Neural cell (in vitro differentiated cells): Measurements from ENCODE around the gene LRRC8D. TPM values are rescaled to one million over a fixed set of nuclear protein-coding genes. Genes with fewer than 3 reads are reported as not detected.

ENCODE experiments used
- H2AFZ ChIP-seq: fragments of 200-600, 300-800 bp; sonication (generic), shearing (Covaris generic); 2 replicates; pipeline ENCODE4 v1.6.0; 2014; ENCODE audit warnings: low read depth, mild to moderate bottlenecking, antibody characterized with exemption, low read length, moderate library complexity
- H3F3A ChIP-seq: fragments of 200-600 bp; shearing (Covaris generic); 2 replicates; pipeline ENCODE4 v1.6.1; 2016; ENCODE audit warnings: mild to moderate bottlenecking, moderate library complexity, mixed read lengths, antibody characterized with exemption, low read length; ENCODE audit not compliant: insufficient read depth, poor library complexity, severe bottlenecking
- H3K27ac ChIP-seq: fragments of 200-600, 300-800 bp; sonication (generic), shearing (Covaris generic); 2 replicates; pipeline ENCODE4 v1.5.1; 2014; ENCODE audit warnings: mild to moderate bottlenecking, low read length, moderate library complexity
- H3K27me3 ChIP-seq: fragments of 300-800, 200-600 bp; sonication (generic), shearing (Covaris generic); 2 replicates; pipeline ENCODE4 v1.6.0; 2014; ENCODE audit warnings: mild to moderate bottlenecking, low read depth, low read length, moderate library complexity; ENCODE audit not compliant: insufficient read depth
- H3K36me3 ChIP-seq: fragments of 300-800, 200-600 bp; sonication (generic), shearing (Covaris generic); 2 replicates; pipeline ENCODE4 v1.5.1; 2014; ENCODE audit warnings: mild to moderate bottlenecking, antibody characterized with exemption, low read length, moderate library complexity; ENCODE audit not compliant: insufficient read depth
- H3K4me2 ChIP-seq: fragments of 300-800, 200-600 bp; sonication (generic), shearing (Covaris generic); 2 replicates; pipeline ENCODE4 v1.6.0; 2014; ENCODE audit warnings: mild to moderate bottlenecking, low read length
- H3K4me3 ChIP-seq: fragments of 300-800, 200-600 bp; sonication (generic), shearing (Covaris generic); 2 replicates; pipeline ENCODE4 v1.5.1; 2014; ENCODE audit warnings: mild to moderate bottlenecking, low read length, moderate library complexity
- H3K79me2 ChIP-seq: fragments of 200-600 bp; shearing (Covaris generic); replicated peaks from 2 replicates; pipeline ENCODE4 v1.6.0; 2014; ENCODE audit warnings: mild to moderate bottlenecking, low read length, moderate library complexity; ENCODE audit not compliant: insufficient read depth
- H3K9ac ChIP-seq: fragments of 300-800, 200-600 bp; sonication (generic), shearing (Covaris generic); 2 replicates; pipeline ENCODE4 v1.6.1; 2016; ENCODE audit warnings: mild to moderate bottlenecking, low read length, mixed read lengths
- H3K9me2 ChIP-seq: fragments of 200-600 bp; shearing (Covaris generic); 2 replicates; pipeline ENCODE4 v1.6.1; 2016; ENCODE audit warnings: mild to moderate bottlenecking, low read length, mixed read lengths; ENCODE audit not compliant: insufficient read depth
- H3K9me3 ChIP-seq: fragments of 200-600, 300-800 bp; sonication (generic), shearing (Covaris generic); 2 replicates; pipeline ENCODE4 v1.6.1; 2016; ENCODE audit warnings: mild to moderate bottlenecking, mixed run types, low read length, moderate library complexity, mixed read lengths
- H4K20me1 ChIP-seq: fragments of 200-600 bp; shearing (Covaris generic); 2 replicates; pipeline ENCODE4 v1.6.1; 2016; ENCODE audit warnings: mild to moderate bottlenecking, mixed run types; ENCODE audit not compliant: insufficient read depth
- EP300 ChIP-seq: fragments of 450-650 bp; conservative IDR thresholded peaks from 2 replicates; pipeline ENCODE4 v1.6.1; 2014; ENCODE audit warnings: antibody characterized with exemption, mild to moderate bottlenecking, moderate library complexity; ENCODE audit not compliant: poor library complexity, severe bottlenecking
- EZH2 ChIP-seq: fragments of 200-600, 300-800 bp; shearing (Covaris generic), sonication (generic); IDR thresholded peaks from 2 replicates; pipeline ENCODE4 v1.6.1; 2014; ENCODE audit warnings: antibody characterized with exemption, low read length, borderline replicate concordance, mild to moderate bottlenecking; ENCODE audit not compliant: insufficient read depth, poor library complexity, severe bottlenecking
- MXI1 ChIP-seq: fragments of 450-650 bp; conservative IDR thresholded peaks from 2 replicates; pipeline ENCODE4 v1.6.1; 2014; ENCODE audit warnings: antibody characterized with exemption, mild to moderate bottlenecking; ENCODE audit not compliant: poor library complexity, severe bottlenecking
- POLR2AphosphoS5 ChIP-seq: IDR thresholded peaks from 2 replicates; pipeline ENCODE4 v1.6.1; 2012
- RAD21 ChIP-seq: fragments of 450-650 bp; conservative IDR thresholded peaks from 2 replicates; pipeline ENCODE4 v1.6.1; 2014; ENCODE audit warnings: antibody characterized with exemption, mild to moderate bottlenecking, moderate library complexity
- REST ChIP-seq: IDR thresholded peaks from 2 replicates; pipeline ENCODE4 v1.6.1; 2012; ENCODE audit warnings: borderline replicate concordance
- SMC3 ChIP-seq: fragments of 450-650 bp; conservative IDR thresholded peaks from 2 replicates; pipeline ENCODE4 v1.6.1; 2014; ENCODE audit warnings: antibody characterized with exemption, mild to moderate bottlenecking, moderate library complexity; ENCODE audit not compliant: poor library complexity
- TAF1 ChIP-seq: IDR thresholded peaks from 2 replicates; pipeline ENCODE4 v1.6.1; 2012; ENCODE audit warnings: low read depth
- polyA plus RNA-seq: library from polyadenylated mRNA; depleted of rRNA; stranded (reverse); fragments of >200 nt; gene quantifications from 2 replicates; pipeline ENCODE4 v1.2.3, GENCODE V29; 2014
- TF ChIP-seq, protein P1 (sequence below): fragments of 450-650 bp; IDR thresholded peaks from 2 replicates; pipeline ENCODE4 v1.5.1; 2014; ENCODE audit warnings: antibody characterized with exemption, mild to moderate bottlenecking, moderate library complexity; ENCODE audit not compliant: poor library complexity, severe bottlenecking

The LRRC8D gene
- polyA plus RNA-seq, 1 donor from 2014 or later = 43.7 TPM

DNA sequence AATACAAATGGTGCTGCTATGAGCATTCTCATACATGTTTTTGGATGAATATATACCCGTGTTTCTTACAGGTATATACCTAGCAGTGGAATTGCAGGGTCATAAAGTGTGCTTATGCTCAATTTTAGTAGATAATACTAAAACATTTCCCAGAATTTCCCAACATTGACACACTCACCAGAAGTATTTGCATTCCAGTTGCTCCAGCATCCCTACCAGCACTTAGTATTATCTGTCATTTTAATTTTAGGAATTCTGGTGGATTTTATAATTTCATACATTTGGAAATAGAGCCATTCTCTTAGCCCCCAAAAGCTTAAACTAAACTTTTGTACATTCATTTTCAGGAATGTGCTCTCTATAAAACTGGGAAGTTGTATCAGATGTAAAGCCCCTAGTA, 106.6 kb downstream of the LRRC8D start:
- no peaks in the 10 kb centered on the region for H3K9me2 ChIP-seq
- peaks cover 5% of the 10 kb centered on the region for H3K36me3 ChIP-seq
- H2AFZ ChIP-seq = no peak overlapping the region
- no peak overlapping the region for H3K4me3 ChIP-seq
- H3K4me2 ChIP-seq = no peak overlapping the region
- TF ChIP-seq, protein P1, sequence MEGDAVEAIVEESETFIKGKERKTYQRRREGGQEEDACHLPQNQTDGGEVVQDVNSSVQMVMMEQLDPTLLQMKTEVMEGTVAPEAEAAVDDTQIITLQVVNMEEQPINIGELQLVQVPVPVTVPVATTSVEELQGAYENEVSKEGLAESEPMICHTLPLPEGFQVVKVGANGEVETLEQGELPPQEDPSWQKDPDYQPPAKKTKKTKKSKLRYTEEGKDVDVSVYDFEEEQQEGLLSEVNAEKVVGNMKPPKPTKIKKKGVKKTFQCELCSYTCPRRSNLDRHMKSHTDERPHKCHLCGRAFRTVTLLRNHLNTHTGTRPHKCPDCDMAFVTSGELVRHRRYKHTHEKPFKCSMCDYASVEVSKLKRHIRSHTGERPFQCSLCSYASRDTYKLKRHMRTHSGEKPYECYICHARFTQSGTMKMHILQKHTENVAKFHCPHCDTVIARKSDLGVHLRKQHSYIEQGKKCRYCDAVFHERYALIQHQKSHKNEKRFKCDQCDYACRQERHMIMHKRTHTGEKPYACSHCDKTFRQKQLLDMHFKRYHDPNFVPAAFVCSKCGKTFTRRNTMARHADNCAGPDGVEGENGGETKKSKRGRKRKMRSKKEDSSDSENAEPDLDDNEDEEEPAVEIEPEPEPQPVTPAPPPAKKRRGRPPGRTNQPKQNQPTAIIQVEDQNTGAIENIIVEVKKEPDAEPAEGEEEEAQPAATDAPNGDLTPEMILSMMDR = no peak
- TF ChIP-seq TAF1 = no peak
- TF ChIP-seq REST = no peak
- no peak for TF ChIP-seq EP300
- TF ChIP-seq EZH2 = no peak
- no peak for TF ChIP-seq RAD21
- no peak for TF ChIP-seq MXI1
- no peak for TF ChIP-seq SMC3
- H3F3A ChIP-seq = no peaks in the 10 kb centered on the region
- no peaks in the 10 kb centered on the region for H4K20me1 ChIP-seq
- no peaks in the 10 kb centered on the region for H3K27me3 ChIP-seq
- peaks cover 13% of the 10 kb centered on the region for H3K9me3 ChIP-seq
- H3K9ac ChIP-seq = no peak overlapping the region
- no peak overlapping the region for H3K27ac ChIP-seq
- no peaks in the 10 kb centered on the region for H3K79me2 ChIP-seq

GRCh38 chr1:89928506-89928905, 107.7 kb downstream of the LRRC8D start:
- H4K20me1 ChIP-seq = no peaks in the 10 kb centered on the region
- H3K36me3 ChIP-seq = peaks cover 5% of the 10 kb centered on the region
- no peaks in the 10 kb centered on the region for H3K27me3 ChIP-seq
- peaks cover 10% of the 10 kb centered on the region for H3K9me3 ChIP-seq
- H3K9me2 ChIP-seq = no peaks in the 10 kb centered on the region
- H3K4me2 ChIP-seq = no peak overlapping the region
- no peak overlapping the region for H3K9ac ChIP-seq
- no peak overlapping the region for H2AFZ ChIP-seq
- no peak overlapping the region for H3K4me3 ChIP-seq
- no peaks in the 10 kb centered on the region for H3F3A ChIP-seq
- no peaks in the 10 kb centered on the region for H3K79me2 ChIP-seq
- no peak overlapping the region for H3K27ac ChIP-seq
- no peak for TF ChIP-seq EZH2
- TF ChIP-seq RAD21 = no peak
- no peak for TF ChIP-seq SMC3
- TF ChIP-seq, protein P1 = no peak
- no peak for TF ChIP-seq TAF1
- TF ChIP-seq MXI1 = no peak
- no peak for TF ChIP-seq POLR2AphosphoS5
- TF ChIP-seq REST = no peak
- TF ChIP-seq EP300 = no peak
